Measurements from ENCODE around the gene MFSD2B. TPM values are rescaled to one million over a fixed set of nuclear protein-coding genes. Genes with fewer than 3 reads are reported as not detected.

Gene MFSD2B
- total and polyA plus RNA-seq, 2 donors (not counting 1 experiment from before 2014, with no cell fraction given) = 0.10 to 0.17 TPM

DNA sequence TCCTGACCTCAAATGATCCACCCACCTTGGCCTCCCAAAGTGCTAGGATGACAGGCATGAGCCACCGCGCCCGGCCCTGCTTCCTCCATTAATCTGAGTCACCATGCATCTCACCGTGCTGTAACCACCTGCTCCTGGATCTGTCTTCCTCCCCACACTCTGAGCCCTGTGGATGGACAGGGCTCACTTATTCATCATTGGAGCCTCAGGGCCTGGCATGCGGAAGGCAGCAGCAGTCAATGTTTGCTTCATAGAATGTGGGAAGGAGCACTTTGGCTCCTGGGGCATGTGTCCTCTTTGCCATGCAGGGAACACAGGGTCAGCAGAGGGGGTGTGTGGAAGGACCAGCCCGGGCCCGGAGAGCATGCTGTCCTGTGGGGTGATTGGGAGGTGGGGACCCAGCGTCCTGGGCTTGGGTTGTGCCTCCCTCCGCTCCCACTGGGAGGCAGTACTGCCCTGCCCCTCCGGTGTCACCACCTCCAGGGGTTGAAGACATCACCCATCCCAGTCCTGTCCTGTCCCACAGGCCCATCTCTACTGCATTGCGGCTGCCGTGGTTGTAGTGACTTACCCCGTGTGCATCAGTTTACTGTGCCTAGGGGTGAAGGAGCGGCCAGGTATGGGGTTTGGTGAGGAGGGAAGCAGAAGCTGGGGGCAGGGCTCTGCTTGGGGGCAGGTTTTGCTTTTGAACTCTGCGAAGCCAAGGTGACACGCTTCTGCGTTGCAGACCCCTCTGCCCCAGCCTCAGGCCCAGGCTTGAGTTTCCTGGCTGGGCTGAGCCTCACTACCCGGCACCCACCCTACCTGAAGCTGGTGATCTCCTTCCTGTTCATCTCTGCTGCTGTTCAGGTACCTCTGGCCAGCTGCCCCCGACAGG is 11.5 kb downstream of the MFSD2B start:
- H3K79me2 ChIP-seq (ENCODE audit: control insufficient read depth, insufficient read depth, low read length) = no peaks in the 10 kb centered on the region
- no peak overlapping the region for H3K4me3 ChIP-seq (replicated peaks in 1 of 4; ENCODE audit: control extremely low read depth in 1 of 4, insufficient read depth in 1 of 4, low read depth in 3 of 4, low read length in 4 of 4)
- TF ChIP-seq EZH2 (IDR thresholded peaks at IDR 0.05; ENCODE audit: low read length, missing control alignments) = no peak
- TF ChIP-seq, protein P1, sequence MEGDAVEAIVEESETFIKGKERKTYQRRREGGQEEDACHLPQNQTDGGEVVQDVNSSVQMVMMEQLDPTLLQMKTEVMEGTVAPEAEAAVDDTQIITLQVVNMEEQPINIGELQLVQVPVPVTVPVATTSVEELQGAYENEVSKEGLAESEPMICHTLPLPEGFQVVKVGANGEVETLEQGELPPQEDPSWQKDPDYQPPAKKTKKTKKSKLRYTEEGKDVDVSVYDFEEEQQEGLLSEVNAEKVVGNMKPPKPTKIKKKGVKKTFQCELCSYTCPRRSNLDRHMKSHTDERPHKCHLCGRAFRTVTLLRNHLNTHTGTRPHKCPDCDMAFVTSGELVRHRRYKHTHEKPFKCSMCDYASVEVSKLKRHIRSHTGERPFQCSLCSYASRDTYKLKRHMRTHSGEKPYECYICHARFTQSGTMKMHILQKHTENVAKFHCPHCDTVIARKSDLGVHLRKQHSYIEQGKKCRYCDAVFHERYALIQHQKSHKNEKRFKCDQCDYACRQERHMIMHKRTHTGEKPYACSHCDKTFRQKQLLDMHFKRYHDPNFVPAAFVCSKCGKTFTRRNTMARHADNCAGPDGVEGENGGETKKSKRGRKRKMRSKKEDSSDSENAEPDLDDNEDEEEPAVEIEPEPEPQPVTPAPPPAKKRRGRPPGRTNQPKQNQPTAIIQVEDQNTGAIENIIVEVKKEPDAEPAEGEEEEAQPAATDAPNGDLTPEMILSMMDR (conservative IDR thresholded peaks at IDR 0.05 in 1 of 2, IDR thresholded peaks at IDR 0.05 in 1 of 2; ENCODE audit: low read depth in 1 of 2, low read length in 2 of 2) = peak; percentile 9 to 16
- H2AFZ ChIP-seq (ENCODE audit: low read length) = no peak overlapping the region
- H3K36me3 ChIP-seq (ENCODE audit: control insufficient read depth, insufficient read depth, low read length) = peaks cover 6% of the 10 kb centered on the region
- H3K4me2 ChIP-seq (ENCODE audit: extremely low read depth, insufficient read depth, low read length) = no peak overlapping the region
- no peak overlapping the region for H3K9ac ChIP-seq (ENCODE audit: insufficient read depth, low read length)
- H3K27me3 ChIP-seq (ENCODE audit: control insufficient read depth, insufficient read depth, low read length) = no peaks in the 10 kb centered on the region
- H3K4me1 ChIP-seq (ENCODE audit: control insufficient read depth, extremely low read depth, insufficient read depth, low read length) = no peaks in the 10 kb centered on the region
- no peak for DNase-seq (ENCODE audit: low read depth in 2 of 2)
- H3K27ac ChIP-seq (ENCODE audit: insufficient read depth, low read length) = no peak overlapping the region
- H4K20me1 ChIP-seq (ENCODE audit: control insufficient read depth, extremely low read depth, insufficient read depth, low read length) = no peaks in the 10 kb centered on the region
- no peaks in the 10 kb centered on the region for H3K9me3 ChIP-seq (ENCODE audit: control insufficient read depth, insufficient read depth, low read depth, low read length)

DNA sequence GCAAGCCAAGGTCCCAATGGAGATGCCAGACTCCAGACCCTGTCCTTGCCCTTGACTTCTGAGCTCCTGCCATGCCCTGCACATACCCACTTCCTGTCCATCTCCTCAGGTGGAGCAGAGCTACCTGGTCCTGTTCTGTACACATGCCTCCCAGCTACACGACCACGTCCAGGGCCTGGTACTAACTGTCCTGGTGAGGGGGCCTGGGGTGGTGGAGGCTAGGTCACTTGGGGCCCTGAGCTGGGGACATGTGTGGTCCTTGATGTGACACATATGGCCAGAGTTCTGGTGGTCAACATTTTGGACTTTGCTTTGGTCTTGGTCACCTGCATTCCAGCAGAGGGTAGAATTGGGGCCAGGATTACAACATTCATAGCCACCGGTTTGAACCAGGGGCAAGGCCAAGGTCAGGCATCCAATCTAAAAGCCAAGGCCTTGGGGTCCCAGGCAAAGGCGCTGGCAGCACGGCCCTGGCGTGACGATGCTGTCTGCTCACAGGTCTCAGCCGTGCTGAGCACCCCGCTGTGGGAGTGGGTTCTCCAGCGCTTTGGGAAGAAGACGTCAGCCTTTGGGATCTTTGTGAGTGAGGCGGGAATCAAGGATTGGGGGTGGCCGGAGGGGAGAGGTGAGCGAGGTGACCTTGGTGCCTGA is 12.6 kb downstream of the MFSD2B start:
- Histone ChIP-seq H3K79me2 (ENCODE audit: control insufficient read depth, insufficient read depth, low read length) (no peaks in the 10 kb centered on the region), H3K9ac (ENCODE audit: insufficient read depth, low read length) (no peak overlapping the region), H2AFZ (ENCODE audit: low read length) (no peak overlapping the region), H3K4me3 (replicated peaks in 1 of 4; ENCODE audit: control extremely low read depth in 1 of 4, insufficient read depth in 1 of 4, low read depth in 3 of 4, low read length in 4 of 4) (no peak overlapping the region), H3K9me3 (ENCODE audit: control insufficient read depth, insufficient read depth, low read depth, low read length) (no peaks in the 10 kb centered on the region), H4K20me1 (ENCODE audit: control insufficient read depth, extremely low read depth, insufficient read depth, low read length) (no peaks in the 10 kb centered on the region), H3K27ac (ENCODE audit: insufficient read depth, low read length) (no peak overlapping the region), H3K4me1 (ENCODE audit: control insufficient read depth, extremely low read depth, insufficient read depth, low read length) (no peaks in the 10 kb centered on the region), H3K4me2 (ENCODE audit: extremely low read depth, insufficient read depth, low read length) (no peak overlapping the region), H3K27me3 (ENCODE audit: control insufficient read depth, insufficient read depth, low read length) (no peaks in the 10 kb centered on the region), H3K36me3 (ENCODE audit: control insufficient read depth, insufficient read depth, low read length) (peaks cover 6% of the 10 kb centered on the region)
- TF ChIP-seq, protein P1 (conservative IDR thresholded peaks at IDR 0.05 in 1 of 2, IDR thresholded peaks at IDR 0.05 in 1 of 2; ENCODE audit: low read depth in 1 of 2, low read length in 2 of 2) = no peak
- TF ChIP-seq EZH2 (IDR thresholded peaks at IDR 0.05; ENCODE audit: low read length, missing control alignments) = no peak
- DNase-seq (ENCODE audit: low read depth in 2 of 2) = no peak

DNA sequence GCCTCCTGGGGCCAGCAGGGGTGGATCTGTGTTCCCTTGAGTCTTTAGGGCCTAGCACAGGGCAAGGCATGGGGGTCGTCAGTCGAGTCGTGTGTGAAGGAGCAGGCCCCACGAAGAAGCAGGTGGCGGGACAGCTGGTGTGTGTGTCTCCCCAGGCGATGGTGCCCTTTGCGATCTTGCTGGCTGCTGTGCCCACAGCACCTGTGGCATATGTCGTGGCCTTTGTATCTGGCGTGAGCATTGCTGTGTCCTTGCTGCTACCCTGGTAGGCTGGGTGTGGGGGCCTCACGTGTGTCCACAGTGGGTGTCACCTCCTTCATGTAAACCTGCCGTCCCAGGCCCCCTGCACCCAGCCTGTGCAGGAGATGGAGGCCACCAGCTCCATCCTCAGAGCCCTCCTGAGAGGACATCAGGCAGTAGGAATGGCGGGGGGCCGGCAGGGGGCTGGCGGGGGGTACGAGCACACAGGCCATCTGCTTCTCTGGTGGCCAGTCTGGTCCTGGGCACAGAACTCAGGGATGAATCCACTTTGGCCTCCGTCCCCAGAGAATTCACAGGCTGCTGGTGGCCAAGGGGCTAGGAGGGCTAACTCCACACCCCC is 13.2 kb downstream of the MFSD2B start:
- Histone ChIP-seq H3K79me2 (ENCODE audit: control insufficient read depth, insufficient read depth, low read length) (no peaks in the 10 kb centered on the region), H3K27me3 (ENCODE audit: control insufficient read depth, insufficient read depth, low read length) (no peaks in the 10 kb centered on the region), H3K9ac (ENCODE audit: insufficient read depth, low read length) (no peak overlapping the region), H3K36me3 (ENCODE audit: control insufficient read depth, insufficient read depth, low read length) (peaks cover 6% of the 10 kb centered on the region), H3K9me3 (ENCODE audit: control insufficient read depth, insufficient read depth, low read depth, low read length) (no peaks in the 10 kb centered on the region), H3K4me1 (ENCODE audit: control insufficient read depth, extremely low read depth, insufficient read depth, low read length) (no peaks in the 10 kb centered on the region), H3K4me2 (ENCODE audit: extremely low read depth, insufficient read depth, low read length) (no peak overlapping the region), H3K27ac (ENCODE audit: insufficient read depth, low read length) (no peak overlapping the region), H3K4me3 (replicated peaks in 1 of 4; ENCODE audit: control extremely low read depth in 1 of 4, insufficient read depth in 1 of 4, low read depth in 3 of 4, low read length in 4 of 4) (no peak overlapping the region), H4K20me1 (ENCODE audit: control insufficient read depth, extremely low read depth, insufficient read depth, low read length) (no peaks in the 10 kb centered on the region), H2AFZ (ENCODE audit: low read length) (no peak overlapping the region)
- TF ChIP-seq EZH2 (IDR thresholded peaks at IDR 0.05; ENCODE audit: low read length, missing control alignments) = no peak
- TF ChIP-seq, protein P1 (conservative IDR thresholded peaks at IDR 0.05 in 1 of 2, IDR thresholded peaks at IDR 0.05 in 1 of 2; ENCODE audit: low read depth in 1 of 2, low read length in 2 of 2) = no peak
- DNase-seq (ENCODE audit: low read depth in 2 of 2) = no peak

All from fibroblast of lung (primary cell).